Muscle layer of colon (tissue), 2 donors: ENCODE measurements around the gene SEC24B.
"Not testable (repeated sequence)": the region's sequence is repeated elsewhere in the genome, so short reads cannot be mapped to it uniquely, and the experiment has no call there.

ENCODE experiments used
- H3K27ac ChIP-seq: one replicate; pipeline ENCODE4 v1.7.0; 2013; ENCODE audit warnings: low read depth, mild to moderate bottlenecking, low read length, moderate library complexity
- H3K27me3 ChIP-seq, 2 donors: one replicate each; pipeline ENCODE4 v1.7.0; 2013; ENCODE audit warnings: low read length in 2 of 2, mild to moderate bottlenecking in 2 of 2; ENCODE audit not compliant: insufficient read depth in 2 of 2, control insufficient read depth in 1 of 2
- H3K36me3 ChIP-seq: one replicate; pipeline ENCODE4 v1.7.0; 2013; ENCODE audit warnings: mild to moderate bottlenecking, low read length; ENCODE audit not compliant: insufficient read depth
- H3K4me1 ChIP-seq: one replicate; pipeline ENCODE4 v1.7.0; 2013; ENCODE audit warnings: mild to moderate bottlenecking, low read length; ENCODE audit not compliant: insufficient read depth
- H3K4me3 ChIP-seq, 2 donors: one replicate each; pipeline ENCODE4 v1.7.0; 2013; ENCODE audit warnings: low read length in 2 of 2, low read depth in 1 of 2, mild to moderate bottlenecking in 1 of 2, moderate library complexity in 1 of 2
- H3K9ac ChIP-seq: one replicate; pipeline ENCODE4 v1.7.0; 2013; ENCODE audit warnings: low read length
- H3K9me3 ChIP-seq: one replicate; pipeline ENCODE4 v1.7.0; 2013; ENCODE audit warnings: mild to moderate bottlenecking, low read length
- donor health status: abdominal sarcoma.
- donor health status: Adenocarcinoma of cecum.

SEC24B gene

DNA sequence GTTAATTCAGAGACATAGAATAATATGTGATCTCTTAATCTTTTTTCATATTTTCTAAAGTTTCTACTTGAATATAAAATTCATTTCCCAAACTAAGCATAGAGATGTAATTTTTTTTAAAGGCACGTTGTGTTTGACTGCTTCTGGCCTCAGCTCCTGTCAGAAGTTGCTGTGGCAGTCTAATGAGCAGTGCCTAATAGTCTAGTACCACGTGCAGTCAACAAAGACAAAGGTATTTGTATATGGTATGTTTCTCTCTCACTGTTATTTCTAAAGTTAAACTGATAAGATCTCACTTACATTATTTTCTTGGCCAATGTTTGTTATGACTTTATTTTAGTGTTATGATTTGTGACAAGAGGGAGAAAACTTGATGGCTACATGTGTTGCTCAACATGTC lies 77.8 kb downstream of the SEC24B start:
- Histone ChIP-seq H3K9ac (no peak overlapping the region), H3K4me1 (no peaks in the 10 kb centered on the region), H3K4me3 (no peak overlapping the region), H3K27ac (no peak overlapping the region), H3K9me3 (no peaks in the 10 kb centered on the region), H3K27me3 (no peaks in the 10 kb centered on the region), H3K36me3 (peaks cover 20% of the 10 kb centered on the region)

DNA sequence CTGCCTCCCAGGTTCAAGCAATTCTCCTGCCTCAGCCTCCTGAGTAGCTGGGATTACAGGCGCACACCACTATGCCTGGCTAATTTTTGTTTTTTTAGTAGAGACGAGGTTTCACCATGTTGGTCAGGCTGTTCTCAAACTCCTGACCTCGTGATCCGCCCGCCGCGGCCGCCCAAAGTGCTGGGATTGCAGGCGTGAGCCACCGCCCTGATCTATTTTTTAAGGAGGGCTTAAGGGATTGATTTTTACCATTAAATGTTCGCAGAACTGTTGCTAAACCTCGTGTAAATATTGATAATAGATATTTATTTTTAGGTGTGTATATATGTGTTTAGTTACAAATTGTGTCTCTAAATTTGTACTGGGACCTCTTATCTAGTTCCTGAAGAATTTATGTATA lies 79.8 kb downstream of the SEC24B start:
- not testable (repeated sequence) for H3K27ac ChIP-seq, H3K27me3 ChIP-seq, H3K4me3 ChIP-seq, H3K9ac ChIP-seq, H3K4me1 ChIP-seq, H3K9me3 ChIP-seq
- H3K36me3 ChIP-seq, result peaks cover 26% of the 10 kb centered on the region

DNA sequence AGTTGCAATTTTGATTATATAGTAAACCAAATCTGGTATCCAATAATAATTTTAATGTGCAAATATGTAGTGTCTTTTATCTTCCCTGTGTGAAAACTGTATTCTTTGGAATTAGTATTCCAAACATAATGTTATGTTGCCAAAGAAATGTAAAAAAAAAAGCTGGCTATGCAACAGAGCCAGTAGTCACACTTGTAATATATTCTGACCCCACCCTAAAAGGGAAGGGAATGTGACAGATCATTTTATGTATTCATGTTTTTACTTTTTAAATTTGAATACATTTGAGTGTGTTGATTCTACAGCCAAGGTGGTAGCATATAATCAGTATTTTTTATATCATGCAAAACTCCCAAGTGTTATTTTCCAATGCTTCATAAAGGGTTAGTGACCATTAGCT lies 98.6 kb downstream of the SEC24B start:
- Histone ChIP-seq H3K27ac (no peak overlapping the region), H3K27me3 (no peaks in the 10 kb centered on the region), H3K9ac (no peak overlapping the region), H3K4me1 (no peaks in the 10 kb centered on the region), H3K4me3 (no peak overlapping the region), H3K9me3 (no peaks in the 10 kb centered on the region), H3K36me3 (peaks cover 72% of the 10 kb centered on the region)

DNA sequence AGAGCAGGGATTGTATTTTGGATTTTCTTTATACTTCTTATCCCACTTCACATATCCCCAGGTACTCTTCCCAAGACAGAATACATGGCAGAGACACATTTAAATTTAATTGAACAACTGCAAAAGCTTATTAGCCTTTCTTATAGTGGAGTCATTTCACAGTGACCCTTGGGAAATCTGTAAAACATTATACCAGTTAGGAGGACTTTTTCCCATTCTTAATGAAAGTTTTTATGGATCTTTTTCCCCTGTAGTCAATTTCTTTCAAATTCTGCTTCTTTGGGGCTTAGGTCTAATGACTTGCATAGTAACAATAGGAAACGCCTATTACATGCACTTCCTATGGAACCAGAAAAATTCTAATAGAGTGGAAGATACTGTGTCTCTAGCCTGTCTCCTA lies 111.8 kb downstream of the SEC24B start:
- Histone ChIP-seq H3K9me3 (no peaks in the 10 kb centered on the region), H3K27me3 (no peaks in the 10 kb centered on the region), H3K36me3 (peaks cover 7% of the 10 kb centered on the region)

DNA sequence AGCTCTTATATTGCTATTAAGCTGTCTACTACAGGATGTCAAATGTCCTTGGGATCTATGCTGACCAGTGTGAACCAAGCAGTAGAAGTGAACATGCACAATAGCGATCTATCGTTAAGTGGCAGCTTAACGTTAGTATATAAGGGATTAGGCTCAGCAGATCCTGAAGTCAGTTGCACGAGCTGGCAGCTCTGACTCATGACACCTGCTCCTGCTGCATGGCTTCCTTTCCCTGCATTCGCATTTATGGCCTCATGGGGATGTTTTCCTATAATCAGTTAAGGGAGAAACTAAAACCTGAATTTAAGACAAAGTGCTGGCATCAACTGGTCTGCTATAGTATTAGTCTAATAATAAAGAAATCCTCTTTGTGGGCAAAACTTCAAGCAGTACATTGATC lies 113.8 kb downstream of the SEC24B start:
- no peaks in the 10 kb centered on the region for H3K27me3 ChIP-seq
- no peak overlapping the region for H3K9ac ChIP-seq
- H3K4me1 ChIP-seq, result no peaks in the 10 kb centered on the region
- no peak overlapping the region for H3K4me3 ChIP-seq
- no peak overlapping the region for H3K27ac ChIP-seq
- H3K9me3 ChIP-seq, result no peaks in the 10 kb centered on the region
- H3K36me3 ChIP-seq, result no peaks in the 10 kb centered on the region

More for the DNA sequence above, 111.8 kb downstream of the SEC24B start:
- H3K9ac ChIP-seq, result no peak overlapping the region
- no peak overlapping the region for H3K4me3 ChIP-seq
- H3K4me1 ChIP-seq, result no peaks in the 10 kb centered on the region
- H3K27ac ChIP-seq, result no peak overlapping the region

DNA sequence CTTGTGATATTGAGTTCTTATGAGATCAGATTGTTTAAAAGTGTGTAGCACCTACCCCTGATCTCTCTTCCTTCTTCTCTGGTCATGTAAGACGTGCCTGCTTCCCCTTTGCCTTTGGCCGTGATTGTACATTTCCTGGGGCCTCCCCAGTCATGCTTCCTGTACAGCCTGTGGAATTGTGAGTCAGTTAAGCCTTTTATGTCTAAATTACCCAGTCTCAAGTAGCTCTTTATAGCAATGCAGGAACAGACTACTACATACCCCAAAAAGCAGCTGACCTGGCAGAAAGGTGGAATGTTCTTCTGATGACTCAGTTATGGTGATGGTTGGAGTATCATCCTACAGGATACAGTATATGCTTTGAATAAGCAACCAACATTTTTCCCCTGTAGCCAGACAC lies 115.0 kb downstream of the SEC24B start:
- Histone ChIP-seq H3K9ac (no peak overlapping the region), H3K9me3 (no peaks in the 10 kb centered on the region), H3K27ac (no peak overlapping the region), H3K36me3 (no peaks in the 10 kb centered on the region), H3K4me3 (no peak overlapping the region), H3K27me3 (no peaks in the 10 kb centered on the region), H3K4me1 (no peaks in the 10 kb centered on the region)

DNA sequence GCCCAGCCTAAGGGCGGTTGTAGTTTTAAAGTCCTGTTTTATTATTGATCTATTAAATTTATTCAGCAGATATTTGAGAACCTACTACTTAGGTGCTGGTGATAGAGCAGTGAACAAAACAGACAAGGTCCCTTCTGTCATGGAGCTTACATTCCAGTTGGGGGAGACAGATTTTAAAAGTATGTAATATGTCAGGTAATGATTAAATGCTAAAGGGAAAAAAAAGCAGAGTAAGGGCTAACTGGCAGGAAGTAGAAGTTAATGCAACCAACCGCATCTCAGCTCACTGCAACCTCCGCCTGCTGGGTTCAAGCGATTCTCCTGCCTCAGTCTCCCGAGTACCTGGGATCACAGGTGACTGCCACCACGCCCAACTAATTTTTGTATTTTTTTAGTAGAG lies 118.6 kb downstream of the SEC24B start:
- Histone ChIP-seq H3K9ac (no peak overlapping the region), H3K9me3 (no peaks in the 10 kb centered on the region), H3K4me1 (no peaks in the 10 kb centered on the region), H3K27me3 (no peaks in the 10 kb centered on the region), H3K36me3 (no peaks in the 10 kb centered on the region), H3K4me3 (no peak overlapping the region), H3K27ac (no peak overlapping the region)

DNA sequence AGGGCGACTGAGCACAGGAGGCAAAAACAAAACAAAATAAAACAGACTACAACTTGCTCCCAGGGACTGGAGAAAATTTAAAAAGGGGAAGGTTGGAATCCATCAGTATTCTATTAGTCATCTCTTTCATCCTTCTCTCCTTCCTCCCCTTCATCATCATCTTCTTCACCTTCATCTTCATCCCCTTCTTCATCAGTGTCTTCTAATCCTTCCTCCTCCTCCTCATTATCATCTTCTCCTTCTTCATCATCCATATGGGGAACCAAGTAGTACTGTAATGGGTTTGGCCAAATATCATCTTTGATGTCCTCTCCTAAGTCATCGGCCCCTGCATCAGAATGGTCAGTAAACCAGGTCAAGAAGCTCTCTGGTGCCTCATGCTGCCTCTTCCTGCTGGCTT lies 119.5 kb downstream of the SEC24B start:
- H3K4me1 ChIP-seq, result no peaks in the 10 kb centered on the region

DNA sequence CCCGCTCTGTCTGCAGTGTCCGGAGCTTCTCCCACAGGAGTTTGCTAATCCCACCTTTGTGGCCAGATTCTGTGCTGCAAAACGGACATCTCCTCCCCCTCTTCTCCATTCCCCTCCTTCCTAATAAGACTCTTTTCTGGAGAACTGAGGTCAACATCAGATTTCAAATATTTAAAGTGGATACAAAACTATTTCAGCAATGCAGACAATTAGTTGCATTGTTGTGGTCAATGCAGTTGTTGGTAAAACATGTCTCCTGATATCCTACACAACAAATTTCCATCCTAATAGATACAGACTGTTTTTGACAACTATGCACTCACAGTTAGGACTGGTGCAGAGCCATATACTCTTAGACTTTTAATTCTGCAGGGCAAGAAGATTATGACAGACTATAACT lies 121.4 kb downstream of the SEC24B start:
- no peaks in the 10 kb centered on the region for H3K4me1 ChIP-seq
- H3K27me3 ChIP-seq, result no peaks in the 10 kb centered on the region
- no peaks in the 10 kb centered on the region for H3K9me3 ChIP-seq
- H3K9ac ChIP-seq, result no peak overlapping the region
- no peak overlapping the region for H3K4me3 ChIP-seq
- no peaks in the 10 kb centered on the region for H3K36me3 ChIP-seq
- H3K27ac ChIP-seq, result no peak overlapping the region

More for the DNA sequence above, 119.5 kb downstream of the SEC24B start:
- Histone ChIP-seq H3K9ac (no peak overlapping the region), H3K27ac (no peak overlapping the region), H3K27me3 (no peaks in the 10 kb centered on the region), H3K4me3 (no peak overlapping the region), H3K9me3 (no peaks in the 10 kb centered on the region), H3K36me3 (no peaks in the 10 kb centered on the region)

DNA sequence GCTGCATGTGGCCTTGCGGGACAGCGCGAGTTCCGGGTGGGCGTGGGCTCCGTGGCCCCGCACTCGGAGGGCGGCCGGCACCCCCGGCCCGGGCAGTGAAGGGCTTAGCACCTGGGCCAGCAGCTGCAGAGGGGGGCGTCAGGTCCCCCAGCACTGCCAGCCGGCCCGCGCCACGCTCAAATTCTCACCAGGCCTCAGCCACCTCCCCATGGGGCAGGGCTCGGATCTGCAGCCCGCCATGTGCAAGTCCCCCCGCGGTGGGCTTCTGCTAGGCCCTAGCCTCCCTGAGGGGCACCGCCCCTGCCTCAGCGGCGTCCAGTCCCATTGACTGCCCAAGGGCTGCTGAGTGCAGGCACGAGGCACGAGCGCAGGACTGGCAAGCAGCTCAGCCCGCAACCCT lies 123.8 kb downstream of the SEC24B start:
- H3K4me3 ChIP-seq, result no peak overlapping the region
- no peak overlapping the region for H3K9ac ChIP-seq
- H3K27ac ChIP-seq, result no peak overlapping the region
- no peaks in the 10 kb centered on the region for H3K27me3 ChIP-seq
- H3K4me1 ChIP-seq, result peaks cover 6% of the 10 kb centered on the region
- H3K9me3 ChIP-seq, result no peaks in the 10 kb centered on the region
- no peaks in the 10 kb centered on the region for H3K36me3 ChIP-seq

DNA sequence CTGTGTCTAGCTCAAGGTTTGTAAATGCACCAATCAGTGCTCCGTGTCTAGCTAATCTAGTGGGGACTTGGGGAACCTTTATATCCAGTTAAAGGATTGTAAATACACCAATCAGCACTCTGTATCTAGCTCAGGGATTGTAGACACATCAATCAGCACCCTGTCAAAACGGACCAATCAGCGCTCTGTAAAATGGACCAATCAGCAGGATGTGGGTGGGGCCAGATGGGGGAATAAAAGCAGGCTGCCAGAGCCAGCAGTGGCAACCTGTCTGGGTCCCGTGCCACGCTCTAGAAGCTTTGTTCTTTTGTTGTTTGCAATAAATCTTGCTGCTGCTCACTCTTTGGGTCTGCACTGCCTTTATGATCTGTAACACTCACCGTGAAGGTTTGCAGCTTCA lies 124.5 kb downstream of the SEC24B start:
- not testable (repeated sequence) for H3K27me3 ChIP-seq, H3K4me1 ChIP-seq, H3K27ac ChIP-seq, H3K4me3 ChIP-seq, H3K9ac ChIP-seq, H3K36me3 ChIP-seq, H3K9me3 ChIP-seq

DNA sequence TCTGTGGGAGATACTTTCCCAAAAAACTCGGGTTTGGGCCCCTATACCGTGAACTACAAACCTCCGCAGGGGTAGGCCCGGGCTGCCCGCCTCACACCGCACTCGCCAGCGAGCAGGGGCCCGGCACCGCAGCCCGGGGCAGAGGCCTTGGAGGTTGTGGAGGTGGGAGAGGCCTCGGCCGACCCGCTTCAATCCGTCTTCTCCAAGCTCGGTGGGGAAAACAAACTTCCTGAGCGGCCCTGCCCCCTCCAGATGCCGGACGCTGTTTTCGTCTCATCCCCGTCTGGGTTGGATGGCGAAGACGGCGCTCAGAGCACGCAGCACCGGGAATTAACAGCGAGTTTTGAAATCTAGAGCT lies 126.0 kb downstream of the SEC24B start:
- peak overlapping the region; percentile 70 to 71 for H3K4me3 ChIP-seq
- peaks cover 6% of the 10 kb centered on the region for H3K4me1 ChIP-seq
- no peak overlapping the region for H3K9ac ChIP-seq
- no peaks in the 10 kb centered on the region for H3K36me3 ChIP-seq
- H3K9me3 ChIP-seq, result no peaks in the 10 kb centered on the region
- H3K27ac ChIP-seq, result peak overlapping the region; percentile 32
- no peaks in the 10 kb centered on the region for H3K27me3 ChIP-seq
